GM12865 (cell line): Measurements from ENCODE around the gene SIRT2.

Experiments used
- DNase-seq: peaks from one replicate; pipeline ENCODE4 v3.0.0; 2010; ENCODE audit warnings: low read depth
- H3K4me3 ChIP-seq: 2 replicates; pipeline ENCODE4 v1.5.1; 2011; ENCODE audit warnings: mild to moderate bottlenecking, low read depth, low read length, control low read depth
- CTCF ChIP-seq: IDR thresholded peaks from 2 replicates; pipeline ENCODE4 v1.5.1; 2011; ENCODE audit warnings: low read length, control low read depth, low read depth, inconsistent platforms; ENCODE audit not compliant: insufficient read depth; ENCODE audit errors: missing control alignments

SIRT2 gene

GRCh38 chr19:38846097-38846496 is 53.3 kb downstream of the SIRT2 start:
- no peak overlapping the region for H3K4me3 ChIP-seq
- TF ChIP-seq CTCF: no peak
- no peak for DNase-seq

DNA sequence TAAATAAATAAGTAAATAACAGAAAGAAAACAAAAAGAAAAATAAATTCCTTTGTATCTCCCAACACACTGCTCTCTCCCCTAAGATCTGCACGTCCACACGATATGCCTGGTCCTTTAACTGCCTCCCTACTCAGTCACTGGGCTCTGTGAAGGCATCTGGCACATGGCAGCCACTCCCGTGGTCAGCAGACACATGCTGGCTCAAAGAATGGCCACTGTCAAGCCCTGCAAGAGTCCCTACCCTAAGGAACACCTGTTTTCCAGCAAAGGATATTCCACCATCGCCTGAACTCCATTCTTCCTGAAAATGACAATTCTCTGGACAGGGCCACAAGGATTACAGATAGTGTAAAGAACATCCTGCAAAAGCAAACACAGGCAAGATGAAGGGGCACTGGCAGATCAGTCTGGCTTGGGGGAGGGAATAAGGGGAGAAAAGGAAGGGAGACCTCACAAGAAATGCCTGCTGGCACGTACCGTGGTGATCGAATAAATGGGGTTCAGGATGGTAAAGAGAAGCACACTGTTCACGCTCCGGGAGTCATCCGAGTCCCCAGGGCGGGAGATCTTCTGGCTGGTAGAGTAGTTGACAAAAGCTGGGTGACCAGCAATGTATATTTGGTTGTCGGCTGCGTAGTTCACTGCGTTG is 53.9 kb downstream of the SIRT2 start:
- TF ChIP-seq CTCF: no peak
- DNase-seq: no peak
- H3K4me3 ChIP-seq: no peak overlapping the region

GRCh38 chr19:38844093-38844686 is 55.2 kb downstream of the SIRT2 start:
- no peak for TF ChIP-seq CTCF
- DNase-seq: no peak
- no peak overlapping the region for H3K4me3 ChIP-seq

GRCh38 chr19:38843175-38843758 is 56.2 kb downstream of the SIRT2 start:
- no peak overlapping the region for H3K4me3 ChIP-seq
- no peak for DNase-seq
- TF ChIP-seq CTCF: no peak

- peak; percentile 54 for DNase-seq
- H3K4me3 ChIP-seq: no peak overlapping the region
- no peak for TF ChIP-seq CTCF
Observed at GRCh38 chr19:38842439-38843174, 56.8 kb downstream of the SIRT2 start.

- no peak for DNase-seq
- no peak overlapping the region for H3K4me3 ChIP-seq
- TF ChIP-seq CTCF: no peak
Observed at GRCh38 chr19:38841787-38842438, 57.5 kb downstream of the SIRT2 start.
